ENCODE results near the gene SLC38A1.

SLC38A1 gene

DNA sequence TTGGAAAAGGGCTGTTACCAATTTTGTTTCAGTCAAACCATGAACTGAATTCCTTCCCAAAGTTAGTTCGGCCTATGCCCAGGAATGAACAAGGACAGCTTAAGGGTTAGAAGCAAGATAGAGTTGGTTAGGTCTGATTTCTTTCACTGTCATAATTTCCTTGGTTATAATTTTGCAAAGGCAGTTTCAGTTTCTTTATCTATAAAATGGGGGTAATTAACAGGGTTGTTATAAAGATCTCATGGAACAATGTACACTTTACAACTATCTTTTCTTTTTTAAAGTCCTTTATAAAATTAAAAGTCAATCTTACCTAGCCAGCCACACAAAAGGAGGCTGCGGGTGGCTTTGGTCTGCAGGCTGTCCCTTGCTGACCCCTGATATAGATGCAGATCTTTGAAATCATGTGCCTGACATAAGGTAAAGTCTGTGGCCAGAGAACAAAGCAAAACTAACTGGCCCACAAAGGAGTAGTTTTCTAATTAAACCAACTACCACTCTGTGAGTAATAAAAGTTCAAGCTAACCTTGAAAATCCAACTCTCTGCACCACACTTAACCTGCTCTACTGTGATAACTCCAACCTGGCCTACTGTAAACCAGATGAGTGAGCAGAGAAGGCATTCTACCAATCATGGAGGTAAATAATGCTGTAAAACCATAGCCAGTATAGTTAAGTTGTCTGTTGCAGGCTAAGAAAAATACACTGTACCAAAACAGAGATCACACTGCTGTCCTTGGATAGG lies 49.5 kb downstream of the SLC38A1 start:
- Histone ChIP-seq H3K9me3 (ENCODE audit: low read length) (no peaks in the 10 kb centered on the region), H3K27me3 (ENCODE audit: insufficient read depth, low read length) (no peaks in the 10 kb centered on the region), H3K4me3 (ENCODE audit: low read length) (no peak overlapping the region), H3K36me3 (ENCODE audit: insufficient read depth, low read length) (peaks cover 4% of the 10 kb centered on the region), H2AFZ (ENCODE audit: low read depth, low read length) (no peak overlapping the region), H3K4me1 (ENCODE audit: insufficient read depth, low read length) (peaks cover 2% of the 10 kb centered on the region)

DNA sequence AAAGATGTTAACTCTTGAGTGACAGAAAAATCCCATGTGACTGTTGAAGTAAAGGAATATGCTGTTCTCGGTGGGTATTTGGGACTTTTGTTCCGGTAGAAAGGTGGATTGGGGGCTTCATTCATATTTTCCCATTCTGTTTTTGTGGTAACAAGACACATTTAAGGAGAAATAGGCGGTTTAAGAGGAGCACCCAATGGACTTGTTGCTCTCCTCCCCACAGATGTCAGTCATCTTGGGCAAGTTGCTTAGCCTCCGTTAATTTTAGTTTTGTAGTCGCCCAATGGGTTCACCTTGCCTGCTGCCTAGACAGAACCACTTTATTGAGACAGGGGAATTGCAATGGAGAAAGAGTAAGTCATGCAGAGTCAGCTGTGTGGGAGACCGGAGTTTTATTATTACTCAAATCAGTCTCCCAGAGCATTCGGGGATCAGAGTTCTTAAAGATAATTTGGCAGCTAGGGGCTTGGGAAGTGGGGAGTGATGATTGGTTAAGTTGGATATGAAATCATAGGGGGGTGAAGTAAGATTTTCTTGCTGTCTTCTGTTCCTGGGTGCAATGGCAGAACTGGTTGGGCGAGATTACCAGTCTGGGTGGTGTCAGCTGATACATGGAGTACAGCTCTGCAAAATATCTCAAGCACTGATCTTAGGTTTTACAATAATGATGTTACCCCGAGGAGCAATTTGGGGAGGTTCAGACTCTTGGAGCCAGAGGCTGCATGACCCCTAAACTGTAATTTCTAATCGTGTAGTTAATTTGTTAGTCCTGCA lies 50.3 kb downstream of the SLC38A1 start:
- Histone ChIP-seq H3K9me3 (ENCODE audit: low read length) (no peaks in the 10 kb centered on the region), H3K4me3 (ENCODE audit: low read length) (no peak overlapping the region), H2AFZ (ENCODE audit: low read depth, low read length) (no peak overlapping the region), H3K36me3 (ENCODE audit: insufficient read depth, low read length) (peaks cover 4% of the 10 kb centered on the region), H3K4me1 (ENCODE audit: insufficient read depth, low read length) (peaks cover 2% of the 10 kb centered on the region), H3K27me3 (ENCODE audit: insufficient read depth, low read length) (no peaks in the 10 kb centered on the region)

GRCh38 chr12:46217541-46218321 lies 51.1 kb downstream of the SLC38A1 start:
- no peaks in the 10 kb centered on the region for H3K9me3 ChIP-seq (ENCODE audit: low read length)
- peaks cover 10% of the 10 kb centered on the region for H3K36me3 ChIP-seq (ENCODE audit: insufficient read depth, low read length)

GRCh38 chr12:46214668-46215436 lies 54.0 kb downstream of the SLC38A1 start:
- Histone ChIP-seq H3K4me1 (ENCODE audit: insufficient read depth, low read length) (no peaks in the 10 kb centered on the region), H3K36me3 (ENCODE audit: insufficient read depth, low read length) (peaks cover 11% of the 10 kb centered on the region), H3K4me3 (ENCODE audit: low read length) (no peak overlapping the region), H2AFZ (ENCODE audit: low read depth, low read length) (no peak overlapping the region), H3K9me3 (ENCODE audit: low read length) (no peaks in the 10 kb centered on the region), H3K27me3 (ENCODE audit: insufficient read depth, low read length) (no peaks in the 10 kb centered on the region)

More at GRCh38 chr12:46217541-46218321, 51.1 kb downstream of the SLC38A1 start:
- Histone ChIP-seq H3K4me1 (ENCODE audit: insufficient read depth, low read length) (peaks cover 2% of the 10 kb centered on the region), H2AFZ (ENCODE audit: low read depth, low read length) (no peak overlapping the region), H3K27me3 (ENCODE audit: insufficient read depth, low read length) (no peaks in the 10 kb centered on the region), H3K4me3 (ENCODE audit: low read length) (no peak overlapping the region)

DNA sequence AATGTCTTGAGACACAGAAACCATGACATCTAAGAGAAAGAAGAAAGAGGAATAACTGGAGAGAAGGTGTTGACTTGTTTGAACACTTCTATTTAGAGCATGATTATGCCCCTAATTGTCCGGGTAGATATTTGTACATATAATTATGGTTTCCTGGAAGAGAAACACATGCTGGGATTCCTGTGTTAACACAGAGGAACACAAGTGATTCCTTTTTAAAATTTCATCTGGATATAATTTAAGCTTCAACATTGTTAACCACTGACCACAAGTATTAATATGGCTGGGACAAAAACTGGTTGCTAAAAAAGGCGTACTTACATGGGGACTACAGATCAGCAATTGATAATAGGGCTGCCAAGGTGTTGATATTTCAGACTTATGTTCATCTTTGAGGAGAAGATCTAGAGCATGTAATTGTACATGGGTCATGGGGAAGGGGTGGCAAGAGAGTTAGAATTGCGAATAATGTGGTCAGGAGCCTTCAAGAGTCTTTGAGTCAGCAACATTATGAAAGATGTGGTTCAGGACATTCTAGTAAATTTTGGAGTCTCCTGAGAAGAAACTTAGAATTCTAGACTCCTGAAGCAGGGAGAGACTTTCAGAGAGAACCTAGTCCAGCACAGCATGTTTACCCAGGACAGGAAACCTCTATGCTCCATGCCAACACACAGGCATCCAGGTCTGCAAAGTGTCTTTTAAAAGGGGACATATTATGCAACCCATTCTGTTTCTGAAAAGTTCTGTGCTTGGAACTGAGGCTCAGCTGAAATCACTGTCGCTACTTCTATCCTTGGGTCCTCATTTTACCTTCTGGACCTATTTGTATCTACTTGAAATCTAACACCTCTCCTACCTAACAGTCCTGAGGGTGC lies 56.5 kb downstream of the SLC38A1 start:
- Histone ChIP-seq H3K4me1 (ENCODE audit: insufficient read depth, low read length) (peaks cover 4% of the 10 kb centered on the region), H2AFZ (ENCODE audit: low read depth, low read length) (no peak overlapping the region), H3K9me3 (ENCODE audit: low read length) (no peaks in the 10 kb centered on the region), H3K36me3 (ENCODE audit: insufficient read depth, low read length) (peaks cover 15% of the 10 kb centered on the region), H3K4me3 (ENCODE audit: low read length) (no peak overlapping the region), H3K27me3 (ENCODE audit: insufficient read depth, low read length) (no peaks in the 10 kb centered on the region)

DNA sequence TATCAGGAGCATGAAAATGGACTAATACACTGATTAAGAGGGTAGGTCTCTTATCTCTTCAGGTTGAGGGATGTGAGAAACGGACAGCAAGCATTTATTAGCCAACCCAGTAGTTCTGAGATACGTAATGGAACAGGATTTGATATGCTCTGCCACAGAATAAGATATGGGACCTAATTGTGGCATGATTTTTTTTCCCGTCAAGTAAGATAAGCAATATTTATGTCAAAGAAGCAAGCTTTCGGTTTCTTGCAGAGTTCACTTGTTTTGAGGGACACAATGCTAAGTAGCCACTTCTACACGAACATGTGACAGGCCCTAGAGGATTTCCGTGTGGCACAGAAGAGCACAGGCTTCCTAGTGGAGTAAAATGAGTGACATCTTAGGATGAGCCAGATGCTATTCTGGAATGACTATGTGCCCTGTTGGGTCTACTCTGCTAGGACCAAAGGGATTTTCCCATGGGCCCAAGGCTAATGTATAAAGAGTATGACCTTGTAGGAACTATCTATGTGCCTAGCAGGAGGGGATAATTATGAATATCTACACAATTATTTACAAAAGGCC lies 57.9 kb downstream of the SLC38A1 start:
- Histone ChIP-seq H3K4me1 (ENCODE audit: insufficient read depth, low read length) (peaks cover 4% of the 10 kb centered on the region), H3K27me3 (ENCODE audit: insufficient read depth, low read length) (no peaks in the 10 kb centered on the region), H3K9me3 (ENCODE audit: low read length) (no peaks in the 10 kb centered on the region), H3K4me3 (ENCODE audit: low read length) (no peak overlapping the region), H2AFZ (ENCODE audit: low read depth, low read length) (no peak overlapping the region), H3K36me3 (ENCODE audit: insufficient read depth, low read length) (peaks cover 25% of the 10 kb centered on the region)

GRCh38 chr12:46209914-46210872 lies 58.6 kb downstream of the SLC38A1 start:
- Histone ChIP-seq H2AFZ (ENCODE audit: low read depth, low read length) (no peak overlapping the region), H3K36me3 (ENCODE audit: insufficient read depth, low read length) (peaks cover 31% of the 10 kb centered on the region), H3K27me3 (ENCODE audit: insufficient read depth, low read length) (no peaks in the 10 kb centered on the region), H3K9me3 (ENCODE audit: low read length) (no peaks in the 10 kb centered on the region), H3K4me3 (ENCODE audit: low read length) (no peak overlapping the region), H3K4me1 (ENCODE audit: insufficient read depth, low read length) (peaks cover 4% of the 10 kb centered on the region)

- H3K9me3 ChIP-seq (ENCODE audit: low read length) = no peaks in the 10 kb centered on the region
- H3K4me1 ChIP-seq (ENCODE audit: insufficient read depth, low read length) = peaks cover 4% of the 10 kb centered on the region
- no peak overlapping the region for H3K4me3 ChIP-seq (ENCODE audit: low read length)
- peaks cover 33% of the 10 kb centered on the region for H3K36me3 ChIP-seq (ENCODE audit: insufficient read depth, low read length)
- H3K27me3 ChIP-seq (ENCODE audit: insufficient read depth, low read length) = no peaks in the 10 kb centered on the region
- H2AFZ ChIP-seq (ENCODE audit: low read depth, low read length) = no peak overlapping the region
These were observed 59.7 kb downstream of the SLC38A1 start for GRCh38 chr12:46209170-46209569.

DNA sequence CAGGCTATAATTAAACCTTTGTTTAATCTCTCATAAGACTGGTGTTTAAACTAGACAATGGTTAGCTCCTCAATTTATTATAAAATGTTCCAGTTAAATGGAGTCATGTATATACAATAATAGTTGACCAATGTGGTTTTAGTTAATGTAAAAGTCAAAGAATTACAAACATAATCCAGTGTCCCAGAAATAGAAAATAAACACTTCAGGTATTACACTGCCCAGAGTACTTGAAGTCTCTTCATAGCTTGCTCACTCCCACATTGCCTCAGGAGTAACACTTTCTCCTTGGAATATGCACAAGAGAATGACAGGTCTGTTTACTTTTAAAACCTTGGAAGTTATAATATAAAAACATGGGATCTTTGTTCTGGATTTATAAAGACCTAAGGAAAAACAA lies 60.5 kb downstream of the SLC38A1 start:
- peaks cover 4% of the 10 kb centered on the region for H3K4me1 ChIP-seq (ENCODE audit: insufficient read depth, low read length)
- no peaks in the 10 kb centered on the region for H3K27me3 ChIP-seq (ENCODE audit: insufficient read depth, low read length)
- H3K36me3 ChIP-seq (ENCODE audit: insufficient read depth, low read length) = peaks cover 40% of the 10 kb centered on the region
- H2AFZ ChIP-seq (ENCODE audit: low read depth, low read length) = no peak overlapping the region
- no peak overlapping the region for H3K4me3 ChIP-seq (ENCODE audit: low read length)
- H3K9me3 ChIP-seq (ENCODE audit: low read length) = no peaks in the 10 kb centered on the region

DNA sequence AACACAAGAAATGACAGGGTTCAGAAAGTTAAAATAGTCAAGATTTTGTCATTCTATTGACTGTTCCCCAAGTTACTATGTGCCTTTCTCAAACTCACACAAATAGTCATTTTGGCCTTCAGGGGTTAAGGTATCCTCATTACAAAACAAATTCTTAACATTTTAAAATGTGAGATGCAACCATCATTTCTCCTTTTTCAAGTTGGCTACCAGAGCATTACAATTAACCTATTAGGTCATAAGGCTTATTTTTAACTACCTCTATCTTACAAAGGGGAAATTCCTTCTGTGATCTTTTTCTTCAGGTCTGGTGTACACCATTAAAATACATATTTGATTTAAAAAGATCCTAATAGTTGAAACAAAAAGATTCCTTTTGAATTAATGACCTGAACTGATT lies 61.2 kb downstream of the SLC38A1 start:
- no peaks in the 10 kb centered on the region for H3K27me3 ChIP-seq (ENCODE audit: insufficient read depth, low read length)
- peaks cover 4% of the 10 kb centered on the region for H3K4me1 ChIP-seq (ENCODE audit: insufficient read depth, low read length)
- H3K4me3 ChIP-seq (ENCODE audit: low read length) = no peak overlapping the region
- H3K36me3 ChIP-seq (ENCODE audit: insufficient read depth, low read length) = peaks cover 41% of the 10 kb centered on the region
- H2AFZ ChIP-seq (ENCODE audit: low read depth, low read length) = no peak overlapping the region
- H3K9me3 ChIP-seq (ENCODE audit: low read length) = no peaks in the 10 kb centered on the region

DNA sequence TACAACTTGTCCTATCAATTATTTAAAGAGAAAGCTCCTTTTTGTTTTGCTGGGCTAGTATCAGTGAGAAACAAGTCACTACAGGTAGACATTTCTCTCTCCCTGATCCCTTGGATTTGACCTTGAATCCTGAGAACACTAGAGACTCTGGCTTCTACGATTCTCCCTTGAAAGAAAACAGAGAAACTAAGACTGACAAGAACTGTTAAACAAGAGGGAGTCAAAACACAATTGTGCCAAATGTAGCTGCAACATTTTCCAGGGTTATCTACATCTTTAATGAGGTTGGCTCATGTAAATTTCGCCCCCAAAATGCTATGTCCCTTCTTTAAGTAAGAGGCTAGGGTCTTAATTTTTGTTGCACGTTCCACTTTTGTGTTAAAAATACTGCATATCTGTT lies 62.4 kb downstream of the SLC38A1 start:
- no peaks in the 10 kb centered on the region for H3K27me3 ChIP-seq (ENCODE audit: insufficient read depth, low read length)
- H3K36me3 ChIP-seq (ENCODE audit: insufficient read depth, low read length) = peaks cover 46% of the 10 kb centered on the region
- H3K9me3 ChIP-seq (ENCODE audit: low read length) = no peaks in the 10 kb centered on the region
- H3K4me1 ChIP-seq (ENCODE audit: insufficient read depth, low read length) = peaks cover 4% of the 10 kb centered on the region
- no peak overlapping the region for H2AFZ ChIP-seq (ENCODE audit: low read depth, low read length)
- H3K4me3 ChIP-seq (ENCODE audit: low read length) = no peak overlapping the region
